Right cardiac atrium (tissue), 5 donors: ENCODE data around the gene ZBTB20. TPM values are rescaled to one million over a fixed set of nuclear protein-coding genes. Genes with fewer than 3 reads are reported as not detected.
A peak's percentile ranks its signal among the peaks of the same experiment; 100 is the strongest.

Source experiments
- ATAC-seq, 2 donors: fragments of 200-7000 bp; cut with Tn5 transposase; one replicate each; pipeline versions ENCODE4 v1.8.0 to v1.9.1; 2020; ENCODE audit warnings: moderate library complexity in 2 of 2, mild to moderate bottlenecking in 1 of 2
- DNase-seq, 3 donors: peaks; one replicate each; pipeline ENCODE4 v3.0.0-alpha.2; 2020
- H3K27ac ChIP-seq: one replicate; pipeline ENCODE4 v1.5.1; 2013; ENCODE audit warnings: mild to moderate bottlenecking, low read length, control low read depth, moderate library complexity
- H3K27me3 ChIP-seq: one replicate; pipeline ENCODE4 v1.6.1; 2013; ENCODE audit not compliant: control insufficient read depth, insufficient read depth
- H3K4me1 ChIP-seq: one replicate; pipeline ENCODE4 v1.6.1; 2013; ENCODE audit warnings: low read length; ENCODE audit not compliant: control insufficient read depth, insufficient read depth
- H3K4me3 ChIP-seq: one replicate; pipeline ENCODE4 v1.5.1; 2013; ENCODE audit warnings: low read length, control low read depth
- H3K9me3 ChIP-seq: one replicate; pipeline ENCODE4 v1.6.1; 2013; ENCODE audit warnings: low read length; ENCODE audit not compliant: control insufficient read depth
- WGBS: extraction: QIAGEN DNeasy Blood & Tissue Kit; methylation state at CpG from one replicate; pipeline ENCODE4 v1.1.7; 2013; 5-methylcytosine and 5-hydroxymethylcytosine counted together
- intact Hi-C, 4 donors: fragments of 100-400 bp; cut with DNase I; formaldehyde crosslinking; loops; one replicate each; pipeline versions ENCODE4 v1.11.0 to v1.14.0; 2022 to 2023
- polyA plus RNA-seq: library from polyadenylated mRNA; stranded (reverse); fragments of 200-250 nt; gene quantifications from one replicate; pipeline ENCODE4 v1.2.3, GENCODE V29; 2013
- total RNA-seq, 4 donors: library from RNA; stranded (reverse); fragmentation: NEBNext Ultra II Directional; extraction: Animal tissue kit (Norgen Biotek cat#: 25700); gene quantifications; one replicate each; pipeline ENCODE4 v1.2.1, GENCODE V29; 2021
- donor health status: healthy with polysubstance abuse.
- donor health status: DM: no; HTN: yes; CAD: no.
- donor health status: DM: no; HTN: no; CAD: no.
- donor health status: DM: no; HTN: yes; CAD: no; lungs with severe emphysema.
- donor health status: DM: yes; HTN: yes; CAD: no.

ZBTB20 gene
- total and polyA plus RNA-seq, 5 donors: 6.5 to 87.9 (median 75.5) TPM

DNA sequence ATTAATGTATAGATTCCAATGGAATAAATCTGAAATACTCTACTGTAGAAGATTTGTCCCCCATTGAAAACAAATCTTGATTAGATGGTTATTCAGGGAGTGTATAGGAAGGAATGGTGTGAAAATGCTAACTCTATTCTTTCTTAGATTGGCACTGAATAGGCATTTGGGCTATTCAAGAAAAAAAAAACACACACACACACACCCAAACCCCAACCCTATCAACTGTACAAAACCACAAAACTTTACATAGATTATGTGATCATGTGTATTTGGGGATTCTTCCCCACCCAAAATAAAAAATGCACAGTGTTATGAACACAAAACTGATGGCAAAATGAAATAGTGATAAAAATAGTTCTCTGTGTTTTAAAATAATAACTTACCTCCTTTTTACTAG is 791.4 kb downstream of the ZBTB20 start:
- Histone ChIP-seq H3K4me1 (peaks cover 3% of the 10 kb centered on the region), H3K9me3 (no peaks in the 10 kb centered on the region), H3K4me3 (no peak overlapping the region), H3K27ac (no peak overlapping the region), H3K27me3 (no peaks in the 10 kb centered on the region)
- ATAC-seq (no peak), DNase-seq (no peak)
- intact Hi-C loops: no loop called here

DNA sequence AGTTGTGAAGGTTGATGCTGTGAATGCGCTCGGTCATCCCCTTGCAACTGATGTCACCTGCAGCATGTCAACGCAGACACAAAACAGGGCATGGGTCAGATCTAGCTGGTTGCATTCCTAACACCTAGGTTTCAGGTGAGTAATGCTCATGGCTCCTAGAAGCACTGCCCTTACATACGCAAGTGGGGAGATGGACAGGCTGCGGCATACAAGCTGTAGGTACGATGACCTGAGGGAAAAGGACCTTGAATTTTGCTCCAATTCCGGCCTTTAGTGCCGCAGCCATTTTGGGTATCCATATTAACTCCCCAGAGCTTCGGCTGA is 795.3 kb downstream of the ZBTB20 start:
- ATAC-seq (peak in 1 of 2 donors; percentile 17), DNase-seq (no peak)
- Histone ChIP-seq H3K4me1 (peaks cover 3% of the 10 kb centered on the region), H3K9me3 (no peaks in the 10 kb centered on the region), H3K4me3 (no peak overlapping the region), H3K27me3 (no peaks in the 10 kb centered on the region), H3K27ac (no peak overlapping the region)
- WGBS: 98% methylated on average over 9 of the region's 9 CpGs
- intact Hi-C loops: no loop called here

DNA sequence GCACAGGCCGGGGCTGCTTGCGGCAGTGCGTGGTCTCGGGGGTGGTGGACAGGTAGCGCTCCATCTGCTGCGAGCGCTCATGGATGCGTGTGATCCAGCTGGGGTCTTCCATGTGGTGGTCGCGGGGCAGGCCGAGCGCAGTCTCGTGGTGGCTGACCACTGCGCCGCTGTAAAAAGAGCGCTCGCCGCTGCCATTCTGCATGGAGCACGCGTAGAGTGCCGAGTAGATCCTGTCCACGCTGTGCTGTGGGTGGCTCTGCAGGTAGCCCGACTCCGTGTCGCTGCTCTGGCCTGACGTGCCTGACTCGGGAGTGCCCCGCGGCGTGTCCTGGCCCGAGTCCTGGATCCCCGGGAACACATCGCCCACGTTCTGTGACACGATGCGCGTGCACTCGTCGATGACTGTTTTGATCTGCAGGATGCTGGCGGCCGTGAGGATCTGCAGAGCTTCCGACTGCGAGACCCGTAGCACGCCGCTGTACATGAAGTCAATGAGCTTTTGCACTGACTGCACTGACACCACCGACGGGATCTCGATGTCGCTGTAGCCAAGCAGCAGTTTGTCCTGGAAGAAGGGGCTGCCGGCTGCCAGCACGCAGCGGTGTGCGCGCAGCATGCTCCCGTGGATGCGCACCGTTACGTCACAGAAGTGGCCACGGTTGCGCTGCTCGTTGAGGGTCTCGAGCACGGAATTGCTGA is 795.8 kb downstream of the ZBTB20 start:
- no peaks in the 10 kb centered on the region for H3K4me1 ChIP-seq
- intact Hi-C loops: no loop called here
- WGBS: 98% methylated on average over 64 of the region's 64 CpGs
- peak; percentile 35 to 40 for ATAC-seq
- H3K9me3 ChIP-seq: no peaks in the 10 kb centered on the region
- no peak overlapping the region for H3K4me3 ChIP-seq
- DNase-seq: peak in 2 of 3 donors; percentile 45 to 55
- no peak overlapping the region for H3K27ac ChIP-seq
- H3K27me3 ChIP-seq: no peaks in the 10 kb centered on the region

DNA sequence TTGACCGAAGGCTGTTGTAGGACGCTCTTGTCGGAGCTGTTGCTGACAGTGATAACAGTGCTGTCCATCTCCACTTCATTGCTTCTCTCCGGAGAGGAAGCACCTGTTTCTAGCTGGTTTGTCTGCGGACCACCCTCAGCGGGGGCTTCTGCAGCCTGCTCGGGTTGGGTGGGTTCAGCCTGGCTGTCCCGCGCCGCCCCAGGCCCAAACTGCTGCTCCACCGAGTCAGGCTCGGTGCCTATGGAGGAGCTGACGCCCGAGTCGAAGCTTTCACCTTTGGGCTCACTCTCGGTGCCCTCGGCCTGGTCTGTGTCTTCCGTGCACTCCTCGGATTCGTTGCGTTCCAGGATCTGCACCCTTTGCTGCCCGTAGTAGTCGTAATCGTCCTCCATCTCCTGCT is 796.4 kb downstream of the ZBTB20 start:
- Histone ChIP-seq H3K4me1 (no peaks in the 10 kb centered on the region), H3K4me3 (no peak overlapping the region), H3K9me3 (no peaks in the 10 kb centered on the region), H3K27ac (no peak overlapping the region), H3K27me3 (no peaks in the 10 kb centered on the region)
- peak in 2 of 3 donors; percentile 40 to 41 for DNase-seq
- ATAC-seq: peak; percentile 25 to 28
- intact Hi-C loops: no loop called here
- 97% methylated on average over 24 of the region's 24 CpGs for WGBS

DNA sequence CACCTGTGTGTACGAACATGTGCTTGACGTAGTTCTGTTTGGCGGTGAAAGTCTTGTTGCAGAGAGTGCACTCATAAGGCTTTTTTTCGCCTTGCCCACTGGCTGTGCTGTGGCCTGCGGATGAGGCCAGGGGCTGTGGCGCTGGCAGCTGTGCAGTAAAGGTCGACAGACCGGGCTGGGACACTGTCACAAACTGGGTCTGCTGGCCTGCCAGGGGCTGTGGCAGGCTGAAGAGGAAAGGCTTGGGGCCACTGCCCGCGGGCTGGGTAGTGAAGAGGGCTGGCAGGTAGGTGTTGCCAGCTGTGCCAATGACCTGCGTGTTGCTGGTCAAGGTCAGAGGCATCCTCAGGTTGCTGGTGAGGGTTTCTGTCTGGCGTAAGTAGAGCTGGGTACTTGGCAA is 796.8 kb downstream of the ZBTB20 start:
- Histone ChIP-seq H3K27ac (no peak overlapping the region), H3K4me3 (no peak overlapping the region), H3K9me3 (no peaks in the 10 kb centered on the region), H3K4me1 (no peaks in the 10 kb centered on the region), H3K27me3 (no peaks in the 10 kb centered on the region)
- DNase-seq (peak in 1 of 3 donors; percentile 40), ATAC-seq (no peak)
- intact Hi-C loops: no loop called here
- WGBS: 96% methylated on average over 12 of the region's 12 CpGs

DNA sequence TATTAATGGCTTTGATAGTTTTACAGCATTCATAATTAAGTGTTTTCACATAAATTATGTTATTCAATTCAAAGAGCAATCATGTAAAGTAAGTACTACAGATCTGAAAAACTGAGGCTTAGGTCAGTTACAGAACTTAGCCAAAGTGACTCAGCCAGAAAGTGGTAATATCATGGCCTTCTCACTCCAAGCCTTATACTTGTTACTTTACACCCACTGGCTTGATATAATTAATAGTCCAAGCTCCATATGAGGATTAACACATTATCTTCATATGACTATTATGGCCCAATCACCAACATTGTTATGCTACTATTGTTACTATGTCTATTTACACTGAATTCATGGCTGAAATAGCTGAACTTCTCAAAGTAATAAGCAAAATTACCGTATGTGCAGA is 802.6 kb downstream of the ZBTB20 start:
- intact Hi-C loops: no loop called here
- no peaks in the 10 kb centered on the region for H3K4me1 ChIP-seq
- ATAC-seq: no peak
- DNase-seq: no peak
- no peaks in the 10 kb centered on the region for H3K9me3 ChIP-seq
- WGBS: 88% methylated on average over 1 of the region's 1 CpG
- H3K27me3 ChIP-seq: no peaks in the 10 kb centered on the region
- H3K4me3 ChIP-seq: no peak overlapping the region
- H3K27ac ChIP-seq: no peak overlapping the region

DNA sequence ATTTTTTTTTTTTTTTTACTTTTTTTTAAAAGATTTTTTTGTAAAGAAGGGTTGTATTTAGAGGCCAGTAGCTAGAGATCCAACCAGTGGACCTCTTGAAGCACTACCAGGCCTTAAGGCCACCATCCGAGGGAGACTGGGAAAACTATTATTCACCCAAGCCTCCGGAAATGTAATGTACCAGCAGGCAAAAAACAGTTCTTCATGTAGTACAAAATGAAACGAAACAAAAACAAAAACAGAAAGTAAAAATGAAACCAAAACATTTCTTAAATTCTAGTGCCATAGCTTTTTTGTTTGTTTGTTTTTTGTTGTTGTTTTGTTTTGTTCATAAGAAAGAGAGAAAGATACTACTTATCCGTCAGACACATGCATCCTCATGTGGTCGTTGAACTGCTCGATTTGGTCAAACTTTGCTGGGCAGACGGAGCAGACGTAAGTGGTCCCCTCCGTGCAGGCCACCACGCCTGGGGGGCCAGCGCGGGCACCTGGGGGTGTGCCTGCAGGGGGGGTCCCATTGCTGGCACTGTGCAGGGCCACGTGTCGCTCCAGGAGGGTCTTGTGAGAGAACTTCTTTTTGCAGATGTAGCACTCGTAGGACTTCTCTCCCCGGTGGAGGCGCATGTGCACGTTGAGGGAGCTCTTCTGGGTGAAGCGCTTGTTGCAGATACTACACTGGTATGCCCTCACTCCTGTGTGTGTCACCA is 808.3 kb downstream of the ZBTB20 start:
- intact Hi-C loops: no loop called here
- Histone ChIP-seq H3K4me1 (no peaks in the 10 kb centered on the region), H3K27ac (no peak overlapping the region), H3K4me3 (no peak overlapping the region), H3K27me3 (no peaks in the 10 kb centered on the region), H3K9me3 (no peaks in the 10 kb centered on the region)
- ATAC-seq (peak; percentile 20 to 23), DNase-seq (no peak)
- 94% methylated on average over 19 of the region's 19 CpGs for WGBS

DNA sequence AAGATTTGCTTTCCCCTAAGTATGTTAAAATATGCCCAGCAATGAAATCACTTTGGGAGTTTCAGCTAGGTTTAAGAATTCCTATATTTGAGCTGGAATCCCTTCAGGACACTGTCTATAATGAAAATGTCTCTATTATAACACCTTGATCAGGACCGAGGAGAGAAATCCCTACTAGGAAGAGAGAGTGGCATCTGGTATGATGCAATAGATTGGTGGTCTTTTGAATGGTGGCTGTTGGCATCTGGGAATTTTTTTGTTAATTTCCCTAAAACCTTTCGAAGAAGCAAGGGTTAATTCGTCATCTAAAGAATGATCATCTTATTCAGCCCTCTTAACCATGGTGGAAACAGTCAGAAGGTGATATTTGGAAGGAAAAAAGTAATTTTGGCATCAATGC is 810.2 kb downstream of the ZBTB20 start:
- intact Hi-C loops: no loop called here
- Histone ChIP-seq H3K27ac (no peak overlapping the region), H3K27me3 (no peaks in the 10 kb centered on the region), H3K4me1 (no peaks in the 10 kb centered on the region), H3K9me3 (no peaks in the 10 kb centered on the region), H3K4me3 (no peak overlapping the region)
- no peak for DNase-seq
- ATAC-seq: no peak
- 92% methylated on average over 3 of the region's 3 CpGs for WGBS

DNA sequence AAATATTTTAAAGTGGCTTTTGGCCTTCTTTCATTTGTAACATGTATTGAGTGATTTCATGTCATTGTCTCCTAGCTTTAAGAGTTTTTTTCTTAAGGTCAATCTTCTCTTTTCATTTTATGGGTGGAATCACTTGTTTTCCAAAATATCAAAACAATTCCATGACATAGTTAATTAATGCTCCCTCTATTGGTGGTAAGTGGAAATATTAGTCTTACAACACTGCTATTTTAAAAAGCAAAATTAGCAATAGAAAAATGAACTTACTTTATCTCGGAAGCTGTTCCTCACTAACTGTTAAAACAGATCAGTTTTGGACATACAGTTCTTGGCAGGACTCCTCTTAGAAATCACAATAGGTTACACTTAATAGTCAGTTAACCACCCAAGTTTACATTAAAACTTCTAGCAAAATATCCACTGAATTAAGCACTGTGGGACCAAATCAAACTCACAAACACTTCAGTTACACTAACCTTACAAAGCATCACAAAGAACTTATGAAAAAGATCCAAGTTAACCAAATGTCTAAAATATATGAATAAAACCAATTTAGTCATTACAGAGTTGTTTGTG is 810.9 kb downstream of the ZBTB20 start:
- Histone ChIP-seq H3K27ac (no peak overlapping the region), H3K4me3 (no peak overlapping the region), H3K4me1 (no peaks in the 10 kb centered on the region), H3K9me3 (no peaks in the 10 kb centered on the region), H3K27me3 (no peaks in the 10 kb centered on the region)
- ATAC-seq (no peak), DNase-seq (no peak)
- intact Hi-C loops: no loop called here
- WGBS: 68% methylated on average over 1 of the region's 1 CpG

DNA sequence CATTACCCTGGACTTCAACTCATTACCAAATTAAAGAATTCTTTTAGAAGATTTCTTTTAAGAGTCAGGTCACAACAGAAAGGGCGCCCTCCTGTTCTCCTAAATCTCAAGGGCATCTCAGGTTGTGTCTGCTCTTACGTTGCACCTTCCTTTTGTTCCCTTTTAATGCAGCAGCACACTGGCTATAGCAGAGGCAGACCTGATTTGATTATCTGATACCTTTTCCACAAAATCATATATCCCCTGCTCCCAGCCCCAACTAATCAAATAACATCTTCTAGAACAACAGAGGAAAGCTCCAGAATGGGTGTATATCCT is 813.2 kb downstream of the ZBTB20 start:
- intact Hi-C loops: no loop called here
- H3K9me3 ChIP-seq: no peaks in the 10 kb centered on the region
- no peak overlapping the region for H3K4me3 ChIP-seq
- H3K4me1 ChIP-seq: no peaks in the 10 kb centered on the region
- no peak for ATAC-seq
- 93% methylated on average over 2 of the region's 2 CpGs for WGBS
- no peaks in the 10 kb centered on the region for H3K27me3 ChIP-seq
- no peak overlapping the region for H3K27ac ChIP-seq
- no peak for DNase-seq

DNA sequence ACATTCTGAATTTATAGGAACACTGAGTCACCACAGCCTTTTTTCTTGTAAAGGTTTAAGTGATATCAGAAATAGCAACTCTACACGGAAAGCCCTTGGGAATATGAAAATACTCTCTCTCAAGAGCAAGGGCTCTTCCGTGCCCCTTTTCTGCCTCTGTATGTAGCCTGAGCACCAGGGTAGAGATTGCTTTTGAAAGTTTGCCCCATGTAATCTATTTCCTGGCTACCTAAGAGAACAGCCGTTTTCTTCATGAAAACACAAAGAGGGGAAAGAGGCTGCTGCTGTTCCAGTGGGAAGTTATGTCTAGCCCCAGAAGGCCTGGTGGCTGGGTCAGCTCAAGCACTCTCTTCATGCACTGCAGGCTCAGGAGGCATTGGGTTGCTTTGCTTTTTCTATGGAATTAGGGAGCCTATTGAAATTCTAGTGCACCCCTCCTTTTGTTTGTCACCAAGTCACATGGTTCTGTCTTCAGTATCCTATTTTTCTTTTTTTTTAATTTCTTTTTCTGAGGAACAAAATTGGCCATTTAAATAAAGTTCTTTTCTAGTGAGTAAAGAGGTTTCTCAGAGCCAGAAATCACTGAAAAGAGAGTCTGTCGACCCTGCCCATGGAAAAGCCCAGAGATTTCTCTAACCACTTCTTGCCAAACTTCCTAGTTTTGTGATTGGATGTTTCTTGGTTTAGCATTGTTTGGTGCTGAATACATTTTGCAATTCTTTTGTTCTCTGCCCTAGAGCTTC is 813.7 kb downstream of the ZBTB20 start:
- DNase-seq (peak in 1 of 3 donors; percentile 28), ATAC-seq (no peak)
- 62% methylated on average over 4 of the region's 4 CpGs for WGBS
- Histone ChIP-seq H3K27me3 (no peaks in the 10 kb centered on the region), H3K4me1 (no peaks in the 10 kb centered on the region), H3K9me3 (no peaks in the 10 kb centered on the region), H3K4me3 (no peak overlapping the region), H3K27ac (no peak overlapping the region)
- intact Hi-C loops: no loop called here
